ENCODE data around the gene IQSEC2.

The IQSEC2 gene

DNA sequence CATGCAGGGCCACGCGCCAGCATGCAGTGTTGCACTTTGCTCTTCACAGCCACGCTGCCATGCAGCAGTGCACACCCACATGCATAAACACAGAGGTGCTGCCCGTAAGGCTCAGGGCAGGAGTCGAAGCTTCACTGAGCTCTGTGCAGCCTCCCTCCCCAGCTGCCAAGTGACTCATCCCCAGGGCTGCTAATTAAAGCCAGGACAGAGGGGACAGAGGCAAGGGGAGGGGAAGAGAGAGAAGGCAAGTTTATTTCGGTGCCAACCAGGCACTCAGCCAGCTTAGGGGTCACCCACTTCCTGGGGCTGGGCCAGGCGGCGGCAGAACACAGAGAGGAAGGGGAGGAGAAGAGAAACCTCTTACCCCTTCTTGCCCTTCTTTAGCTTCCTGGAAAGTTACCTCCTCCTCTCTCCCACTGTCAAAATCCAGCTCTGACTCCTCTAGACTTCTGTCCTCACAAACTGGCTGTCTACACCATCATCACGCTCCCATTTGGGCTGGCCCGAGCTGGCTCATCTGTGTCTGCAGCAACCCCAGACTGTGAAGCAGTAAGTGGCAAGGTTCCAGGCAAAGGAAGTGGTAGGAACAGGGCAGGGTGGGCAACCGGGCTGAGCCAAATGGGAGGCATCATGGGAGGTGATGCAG is 6.2 kb upstream of the IQSEC2 start:
- Histone ChIP-seq H3K4me3 (peak overlapping the region; percentile 54), H3K27ac (peak overlapping the region; percentile 14 to 83)
- TF ChIP-seq, protein P1, sequence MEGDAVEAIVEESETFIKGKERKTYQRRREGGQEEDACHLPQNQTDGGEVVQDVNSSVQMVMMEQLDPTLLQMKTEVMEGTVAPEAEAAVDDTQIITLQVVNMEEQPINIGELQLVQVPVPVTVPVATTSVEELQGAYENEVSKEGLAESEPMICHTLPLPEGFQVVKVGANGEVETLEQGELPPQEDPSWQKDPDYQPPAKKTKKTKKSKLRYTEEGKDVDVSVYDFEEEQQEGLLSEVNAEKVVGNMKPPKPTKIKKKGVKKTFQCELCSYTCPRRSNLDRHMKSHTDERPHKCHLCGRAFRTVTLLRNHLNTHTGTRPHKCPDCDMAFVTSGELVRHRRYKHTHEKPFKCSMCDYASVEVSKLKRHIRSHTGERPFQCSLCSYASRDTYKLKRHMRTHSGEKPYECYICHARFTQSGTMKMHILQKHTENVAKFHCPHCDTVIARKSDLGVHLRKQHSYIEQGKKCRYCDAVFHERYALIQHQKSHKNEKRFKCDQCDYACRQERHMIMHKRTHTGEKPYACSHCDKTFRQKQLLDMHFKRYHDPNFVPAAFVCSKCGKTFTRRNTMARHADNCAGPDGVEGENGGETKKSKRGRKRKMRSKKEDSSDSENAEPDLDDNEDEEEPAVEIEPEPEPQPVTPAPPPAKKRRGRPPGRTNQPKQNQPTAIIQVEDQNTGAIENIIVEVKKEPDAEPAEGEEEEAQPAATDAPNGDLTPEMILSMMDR (IDR thresholded peaks at IDR 0.05), result no peak
- no peak for DNase-seq (ENCODE audit: low spot score)

- Histone ChIP-seq H3K27ac (no peak overlapping the region), H3K4me3 (no peak overlapping the region)
- no peak for DNase-seq (ENCODE audit: low spot score)
- TF ChIP-seq, protein P1 (IDR thresholded peaks at IDR 0.05), result no peak
Measured at GRCh38 chrX:53286171-53286570, 4.8 kb upstream of the IQSEC2 start.

GRCh38 chrX:53285591-53285990 is 4.2 kb upstream of the IQSEC2 start:
- H3K4me3 ChIP-seq, result no peak overlapping the region
- no peak for DNase-seq (ENCODE audit: low spot score)
- TF ChIP-seq, protein P1 (IDR thresholded peaks at IDR 0.05), result no peak
- H3K27ac ChIP-seq, result no peak overlapping the region

DNA sequence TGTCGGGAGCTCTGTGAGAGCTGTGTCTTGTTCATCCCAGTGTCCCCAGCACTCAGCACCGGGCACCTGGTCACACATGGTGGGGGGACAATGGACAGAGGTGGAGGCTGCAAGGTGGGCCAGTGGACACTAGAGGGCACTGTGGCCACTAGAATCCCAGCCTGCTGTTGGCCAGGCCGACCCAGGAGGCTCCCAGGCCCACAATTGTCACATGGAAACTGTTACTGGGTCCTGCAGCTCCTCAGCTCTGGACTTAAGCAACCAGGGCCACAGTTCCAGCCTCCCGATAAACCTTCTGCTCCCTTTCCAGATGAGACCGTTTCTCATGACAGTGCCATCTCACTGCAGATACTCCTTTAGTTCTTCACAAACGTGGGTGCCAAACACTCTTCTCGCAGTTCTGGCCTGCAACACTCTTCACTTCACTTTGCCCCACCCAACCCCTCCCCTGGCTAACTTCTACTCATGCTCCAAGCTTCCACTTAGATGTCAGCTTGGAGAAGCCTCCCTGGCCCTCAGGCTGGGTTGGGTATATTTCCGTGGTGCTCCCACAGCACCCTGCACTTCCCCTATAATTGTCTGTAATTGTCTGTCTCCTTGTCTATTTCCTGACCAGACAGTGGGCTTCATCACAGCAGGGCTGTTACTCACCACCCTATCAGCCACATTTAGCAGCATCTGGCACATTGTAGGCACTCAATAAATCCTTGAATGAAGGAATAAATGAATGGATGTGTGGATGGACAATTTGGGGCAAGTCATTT is 3.5 kb upstream of the IQSEC2 start:
- H3K27ac ChIP-seq, result no peak overlapping the region
- DNase-seq (ENCODE audit: low spot score), result no peak
- H3K4me3 ChIP-seq, result no peak overlapping the region
- TF ChIP-seq, protein P1 (IDR thresholded peaks at IDR 0.05), result peak; percentile 61

- no peak for DNase-seq (ENCODE audit: low spot score)
- no peak overlapping the region for H3K4me3 ChIP-seq
- TF ChIP-seq, protein P1 (IDR thresholded peaks at IDR 0.05), result no peak
- no peak overlapping the region for H3K27ac ChIP-seq
Measured at GRCh38 chrX:53283567-53283966, 2.2 kb upstream of the IQSEC2 start.

DNA sequence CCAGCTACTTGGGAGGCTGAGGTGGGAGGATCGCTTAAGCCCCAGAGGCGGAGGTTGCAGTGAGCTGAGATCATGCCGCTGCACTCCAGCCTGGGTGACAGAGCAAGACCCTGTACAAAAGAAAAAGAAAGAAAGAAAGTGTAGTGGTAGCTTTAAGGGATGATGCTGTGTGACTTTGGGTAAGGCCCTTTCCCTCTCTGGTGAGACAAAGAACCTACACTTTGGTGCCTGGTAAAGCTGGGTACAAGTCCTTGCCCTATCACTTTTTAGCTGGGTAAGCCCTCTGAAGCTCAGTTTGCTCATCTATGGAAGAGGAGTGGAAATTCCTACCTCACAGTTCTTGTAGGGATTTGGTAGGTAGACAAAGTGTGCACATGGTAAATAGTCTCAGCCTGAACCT is 1.7 kb upstream of the IQSEC2 start:
- Histone ChIP-seq H3K27ac (no peak overlapping the region), H3K4me3 (no peak overlapping the region)
- TF ChIP-seq, protein P1 (IDR thresholded peaks at IDR 0.05), result no peak
- DNase-seq (ENCODE audit: low spot score), result no peak

All from coronary artery (tissue), 2 donors.